Activated CD8-positive, alpha-beta memory T cell treated with anti-CD3 and anti-CD28 coated beads, Interleukin-2, amount 10 ng/mL, durations not matched to agents 7 days and 5 days (primary cell): ENCODE results near the gene SNRPF. TPM values are rescaled to one million over a fixed set of nuclear protein-coding genes. Genes with fewer than 3 reads are reported as not detected.

Experiments
- total RNA-seq, 2 experiments: library from RNA; stranded (reverse); gene quantifications; one replicate each; pipeline ENCODE4 v1.2.3, GENCODE V29; 2021

The SNRPF gene
- total RNA-seq, 2 experiments from 2014 or later, result 36.6 to 38.3 TPM

Other genes starting within 250 kb of the SNRPF start
- not detected for gene NTN4, start 68.2 kb upstream of the SNRPF start, total RNA-seq
- under 1 TPM; 0.12 to 0.50 TPM for gene CCDC38, start 83.7 kb downstream of the SNRPF start, total RNA-seq
- 1 to 10 TPM; 1.3 to 1.4 TPM for gene AMDHD1, start 84.4 kb downstream of the SNRPF start, total RNA-seq
- under 1 TPM; 0.16 to 0.38 TPM for gene HAL, start 137.4 kb downstream of the SNRPF start, total RNA-seq
- gene LTA4H, start 176.6 kb downstream of the SNRPF start, total RNA-seq, result 10 to 100 TPM; 42.4 to 52.9 TPM